ENCODE results near the gene ONECUT3. TPM values are rescaled to one million over a fixed set of nuclear protein-coding genes. Genes with fewer than 3 reads are reported as not detected.

Gene ONECUT3
- total RNA-seq, 4 donors from 2014 or later, result 0.04 TPM; not detected in 3

- WGBS, 2 donors (ENCODE audit: low coverage in 1 of 2), result 8% methylated on average over 2 of the region's 59 CpGs; no CpG with 5 or more reads in 1 of the 2 donors
- Histone ChIP-seq H3K4me3 (no peak overlapping the region), H3K27me3 (peaks cover 98% of the 10 kb centered on the region), H3K27ac (no peak overlapping the region), H3K36me3 (no peaks in the 10 kb centered on the region), H3K9me3 (peaks cover 0 to 34% (median 0%) of the 10 kb centered on the region in 3 donors), H3K4me1 (peaks cover 0 to 15% (median 4%) of the 10 kb centered on the region in 3 donors)
- TF ChIP-seq CTCF (IDR thresholded peaks at IDR 0.05) (peak in 2 of 4 experiments; percentile 15 to 52), POLR2A (IDR thresholded peaks at IDR 0.05) (no peak)
- no peak for ATAC-seq
These were observed 21.9 kb downstream of the ONECUT3 start for GRCh38 chr19:1774989-1775772.

GRCh38 chr19:1775951-1776605 is 22.8 kb downstream of the ONECUT3 start:
- Histone ChIP-seq H3K27me3 (peaks cover 98% of the 10 kb centered on the region), H3K27ac (no peak overlapping the region), H3K9me3 (peaks cover 0 to 26% (median 0%) of the 10 kb centered on the region in 3 donors), H3K4me1 (peaks cover 0 to 15% (median 4%) of the 10 kb centered on the region in 3 donors), H3K36me3 (no peaks in the 10 kb centered on the region), H3K4me3 (no peak overlapping the region)
- 4 to 7% methylated on average over 3 to 11 of the region's 50 CpGs for WGBS, 2 donors (ENCODE audit: low coverage in 1 of 2)
- no peak for ATAC-seq
- TF ChIP-seq POLR2A (IDR thresholded peaks at IDR 0.05), result no peak

- no peak for ATAC-seq
- 13 to 40% methylated on average over 1 to 14 of the region's 23 CpGs for WGBS, 2 donors (ENCODE audit: low coverage in 1 of 2)
These were observed 23.4 kb downstream of the ONECUT3 start for GRCh38 chr19:1776606-1777147.

GRCh38 chr19:1777149-1777548 is 23.8 kb downstream of the ONECUT3 start:
- Histone ChIP-seq H3K9me3 (peaks cover 0 to 26% (median 0%) of the 10 kb centered on the region in 3 donors), H3K4me3 (no peak overlapping the region), H3K4me1 (peaks cover 0 to 15% (median 4%) of the 10 kb centered on the region in 3 donors), H3K36me3 (no peaks in the 10 kb centered on the region), H3K27me3 (peaks cover 98% of the 10 kb centered on the region), H3K27ac (no peak overlapping the region)
- 42 to 59% methylated on average over 9 to 10 of the region's 10 CpGs for WGBS, 2 donors (ENCODE audit: low coverage in 1 of 2)
- no peak for ATAC-seq
- TF ChIP-seq CTCF (IDR thresholded peaks at IDR 0.05) (no peak), POLR2A (IDR thresholded peaks at IDR 0.05) (no peak), EP300 (IDR thresholded peaks at IDR 0.05) (no peak), POLR2AphosphoS5 (IDR thresholded peaks at IDR 0.05) (no peak)

More at GRCh38 chr19:1776606-1777147, 23.4 kb downstream of the ONECUT3 start:
- Histone ChIP-seq H3K27me3 (peaks cover 98% of the 10 kb centered on the region), H3K4me3 (no peak overlapping the region), H3K4me1 (peaks cover 0 to 15% (median 4%) of the 10 kb centered on the region in 3 donors), H3K36me3 (no peaks in the 10 kb centered on the region), H3K9me3 (peaks cover 0 to 26% (median 0%) of the 10 kb centered on the region in 3 donors), H3K27ac (no peak overlapping the region)
- no peak for TF ChIP-seq EP300 (IDR thresholded peaks at IDR 0.05)
- TF ChIP-seq POLR2AphosphoS5 (IDR thresholded peaks at IDR 0.05), result no peak
- TF ChIP-seq CTCF (IDR thresholded peaks at IDR 0.05), result no peak
- no peak for TF ChIP-seq POLR2A (IDR thresholded peaks at IDR 0.05)

GRCh38 chr19:1779574-1779973 is 26.3 kb downstream of the ONECUT3 start:
- Histone ChIP-seq H3K27ac (no peak overlapping the region), H3K36me3 (no peaks in the 10 kb centered on the region), H3K27me3 (peaks cover 100% of the 10 kb centered on the region), H3K4me3 (no peak overlapping the region), H3K9me3 (peaks cover 0 to 37% (median 0%) of the 10 kb centered on the region in 3 donors), H3K4me1 (peaks cover 0 to 15% (median 4%) of the 10 kb centered on the region in 3 donors)
- WGBS, 2 donors (ENCODE audit: low coverage in 1 of 2), result 17 to 21% methylated on average over 12 to 14 of the region's 16 CpGs
- no peak for ATAC-seq
- TF ChIP-seq POLR2A (IDR thresholded peaks at IDR 0.05) (no peak), POLR2AphosphoS5 (IDR thresholded peaks at IDR 0.05) (no peak), EP300 (IDR thresholded peaks at IDR 0.05) (no peak)
